ENCODE data around the gene TRAM1L1. TPM values are rescaled to one million over a fixed set of nuclear protein-coding genes. Genes with fewer than 3 reads are reported as not detected.

Gene TRAM1L1
- total RNA-seq, 4 donors from 2014 or later: 1.1 to 4.3 (median 3.0) TPM

GRCh38 chr4:117077760-117078159 is 7.6 kb downstream of the TRAM1L1 start:
- no peak overlapping the region for H3K27ac ChIP-seq
- TF ChIP-seq POLR2AphosphoS5 (IDR thresholded peaks at IDR 0.05) (no peak), EP300 (IDR thresholded peaks at IDR 0.05) (no peak), CTCF (IDR thresholded peaks at IDR 0.05) (no peak), POLR2A (IDR thresholded peaks at IDR 0.05) (no peak)
- no peak for DNase-seq (ENCODE audit: low spot score in 2 of 2)
- no peaks in the 10 kb centered on the region for H3K4me1 ChIP-seq
- no peaks in the 10 kb centered on the region for H3K27me3 ChIP-seq
- no peaks in the 10 kb centered on the region for H3K36me3 ChIP-seq
- H3K4me3 ChIP-seq: no peak overlapping the region
- WGBS: 78% methylated on average over 2 of the region's 2 CpGs
- no peaks in the 10 kb centered on the region for H3K9me3 ChIP-seq

- H3K36me3 ChIP-seq: no peaks in the 10 kb centered on the region
- TF ChIP-seq EP300 (IDR thresholded peaks at IDR 0.05): no peak
- TF ChIP-seq CTCF (IDR thresholded peaks at IDR 0.05): no peak
- TF ChIP-seq POLR2A (IDR thresholded peaks at IDR 0.05): no peak
- TF ChIP-seq POLR2AphosphoS5 (IDR thresholded peaks at IDR 0.05): no peak
- H3K27me3 ChIP-seq: no peaks in the 10 kb centered on the region
- DNase-seq (ENCODE audit: low spot score in 2 of 2): no peak
- H3K9me3 ChIP-seq: no peaks in the 10 kb centered on the region
- no peaks in the 10 kb centered on the region for H3K4me1 ChIP-seq
- WGBS: 70% methylated on average over 3 of the region's 3 CpGs
- no peak overlapping the region for H3K27ac ChIP-seq
- no peak overlapping the region for H3K4me3 ChIP-seq
These were observed 17.3 kb downstream of the TRAM1L1 start for GRCh38 chr4:117068120-117068519.

- Histone ChIP-seq H3K27me3 (no peaks in the 10 kb centered on the region), H3K36me3 (no peaks in the 10 kb centered on the region), H3K4me3 (no peak overlapping the region), H3K4me1 (no peaks in the 10 kb centered on the region), H3K27ac (no peak overlapping the region), H3K9me3 (no peaks in the 10 kb centered on the region)
- TF ChIP-seq EP300 (IDR thresholded peaks at IDR 0.05) (no peak), POLR2A (IDR thresholded peaks at IDR 0.05) (no peak), CTCF (IDR thresholded peaks at IDR 0.05) (no peak), POLR2AphosphoS5 (IDR thresholded peaks at IDR 0.05) (no peak)
- WGBS: 41% methylated on average over 2 of the region's 2 CpGs
- no peak for DNase-seq (ENCODE audit: low spot score in 2 of 2)
These were observed 21.2 kb downstream of the TRAM1L1 start for GRCh38 chr4:117063961-117064696.

GRCh38 chr4:117042962-117043361 is 42.4 kb downstream of the TRAM1L1 start:
- WGBS: 84% methylated on average over 5 of the region's 5 CpGs
- DNase-seq (ENCODE audit: low spot score in 2 of 2): no peak
- Histone ChIP-seq H3K27me3 (no peaks in the 10 kb centered on the region), H3K27ac (no peak overlapping the region), H3K4me3 (no peak overlapping the region), H3K4me1 (no peaks in the 10 kb centered on the region), H3K9me3 (peaks cover 2% of the 10 kb centered on the region), H3K36me3 (no peaks in the 10 kb centered on the region)
- TF ChIP-seq POLR2AphosphoS5 (IDR thresholded peaks at IDR 0.05) (no peak), POLR2A (IDR thresholded peaks at IDR 0.05) (no peak), CTCF (IDR thresholded peaks at IDR 0.05) (no peak), EP300 (IDR thresholded peaks at IDR 0.05) (no peak)

Data from suprapubic skin (tissue), 4 donors.